DMS153 treated with DMSO at 0.1 percent for 48 hours (cell line): ENCODE measurements around the gene RPS18.
A peak's percentile ranks its signal among the peaks of the same experiment; 100 is the strongest.
"Not testable (repeated sequence)": the region's sequence is repeated elsewhere in the genome, so short reads cannot be mapped to it uniquely, and the experiment has no call there.

Experiments
- DNase-seq: peaks from one replicate; lab custom pipeline; 2025; ENCODE audit not compliant: unreplicated experiment; lab: John Stamatoyannopoulos, UW

The RPS18 gene

DNA sequence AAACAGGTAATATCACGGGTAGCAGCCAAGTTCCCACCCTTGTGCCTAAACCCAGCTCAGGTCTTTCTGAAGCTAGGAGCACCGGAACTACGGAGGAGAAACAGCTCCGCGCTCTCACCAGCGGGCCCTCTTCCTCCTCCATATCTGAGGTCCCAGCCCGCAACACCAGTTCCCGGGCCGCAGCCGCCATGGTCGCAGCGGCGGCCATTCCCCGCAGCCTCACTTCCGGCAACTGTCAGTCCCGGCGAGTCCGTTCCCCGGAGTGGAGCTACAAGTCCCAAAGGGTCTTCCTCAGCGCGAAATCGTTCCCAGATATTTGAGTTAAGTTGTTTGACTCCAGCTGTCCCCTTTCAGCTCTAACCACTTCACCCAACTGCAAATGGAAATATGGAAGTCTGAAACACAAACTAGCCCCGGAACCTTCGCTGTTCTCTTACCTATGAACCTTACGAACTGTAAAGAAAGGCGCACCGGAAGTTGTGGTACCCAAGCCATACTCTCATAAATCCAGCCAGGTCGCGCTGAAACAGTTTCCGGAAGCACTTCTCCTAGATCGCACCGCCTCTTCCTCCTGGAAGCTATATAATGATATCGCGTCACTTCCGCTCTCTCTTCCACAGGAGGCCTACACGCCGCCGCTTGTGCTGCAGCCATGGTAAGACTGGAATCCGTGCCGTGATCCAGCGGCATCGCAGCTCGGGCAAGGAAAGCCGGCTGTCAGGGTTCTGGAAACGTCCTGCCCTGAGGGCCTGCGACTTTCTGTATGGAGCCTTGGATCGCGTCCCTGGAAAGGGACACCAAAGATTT, at the start of gene RPS18, which contains the start of gene VPS52:
TSS of gene RPS18 (plus strand) at position 608 of the 807 bp plus-strand sequence. CDS start at position 653, 45 bp downstream.
TSS of gene VPS52 (minus strand) at position 409 of the 807 bp plus-strand sequence. CDS start at position 208, 201 bp downstream.
- DNase-seq = peak; percentile 93

DNA sequence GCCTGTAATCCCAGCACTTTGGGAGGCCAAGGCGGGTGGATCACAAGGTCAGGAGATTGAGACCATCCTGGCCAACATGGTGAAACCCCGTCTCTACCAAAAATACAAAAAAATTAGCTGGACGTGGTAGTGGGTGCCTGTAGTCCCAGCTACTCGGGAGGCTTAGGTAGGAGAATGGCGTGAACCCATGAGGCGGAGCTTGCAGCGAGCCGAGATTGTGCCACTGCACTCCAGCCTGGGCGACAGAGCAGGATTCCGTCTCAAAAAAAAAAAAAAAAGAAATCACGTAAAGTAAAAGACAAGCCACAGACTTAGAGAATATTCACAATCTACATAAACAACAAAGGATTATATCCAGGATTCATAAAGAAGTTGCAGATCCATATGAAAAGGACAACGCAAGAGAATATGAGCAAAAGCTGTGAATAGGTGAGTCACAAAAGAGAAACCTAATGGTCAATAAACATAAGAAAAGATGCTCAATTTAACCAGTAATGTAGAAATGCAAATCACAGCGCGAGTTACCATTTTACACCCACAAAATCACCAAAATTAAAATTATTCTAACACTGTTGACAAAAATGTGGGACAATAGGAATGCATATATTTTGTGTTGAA, 45.3 kb upstream of the RPS18 start:
- DNase-seq = not testable (repeated sequence)

DNA sequence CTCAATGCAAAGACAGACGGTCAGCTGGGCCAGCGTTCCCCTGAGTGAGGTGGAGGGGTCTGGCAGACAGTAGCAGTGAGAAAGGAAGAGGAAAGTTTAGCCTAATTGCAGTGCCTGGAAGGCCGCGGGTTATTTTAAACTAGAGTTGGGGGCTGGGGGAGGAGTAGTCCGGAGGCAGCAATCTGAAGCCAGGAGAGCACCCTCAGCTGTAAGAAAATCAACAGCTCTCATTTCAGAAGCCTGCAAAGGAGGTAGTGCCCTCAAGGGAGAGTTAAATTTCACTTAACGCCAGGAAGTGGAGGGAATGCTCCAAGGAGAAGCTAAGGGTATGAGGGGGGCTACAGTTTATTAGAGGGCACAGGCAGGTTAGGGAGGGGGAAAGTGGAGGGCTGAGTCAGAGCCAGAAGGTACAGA, 36.6 kb upstream of the RPS18 start:
- no peak for DNase-seq

DNA sequence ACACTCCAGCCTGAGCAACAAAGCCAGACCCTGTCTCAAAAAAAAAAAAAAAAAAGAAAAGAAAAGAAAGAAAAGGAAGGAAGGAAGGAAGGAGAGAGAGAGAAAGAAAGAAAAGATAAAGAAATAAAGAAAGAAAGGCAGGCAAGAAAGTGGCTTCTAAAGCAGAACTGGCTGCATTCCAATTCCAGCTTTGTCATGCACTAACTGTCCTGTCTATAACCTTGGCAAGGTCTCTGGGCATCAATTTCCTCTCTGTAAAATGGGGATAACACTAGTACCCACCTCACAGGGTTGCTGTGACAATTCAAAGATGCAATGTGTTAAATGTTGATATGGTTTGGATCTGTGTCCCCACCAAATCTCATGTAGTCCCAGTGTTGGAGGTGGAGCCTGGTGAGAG, 35.5 kb upstream of the RPS18 start:
- no peak for DNase-seq

DNA sequence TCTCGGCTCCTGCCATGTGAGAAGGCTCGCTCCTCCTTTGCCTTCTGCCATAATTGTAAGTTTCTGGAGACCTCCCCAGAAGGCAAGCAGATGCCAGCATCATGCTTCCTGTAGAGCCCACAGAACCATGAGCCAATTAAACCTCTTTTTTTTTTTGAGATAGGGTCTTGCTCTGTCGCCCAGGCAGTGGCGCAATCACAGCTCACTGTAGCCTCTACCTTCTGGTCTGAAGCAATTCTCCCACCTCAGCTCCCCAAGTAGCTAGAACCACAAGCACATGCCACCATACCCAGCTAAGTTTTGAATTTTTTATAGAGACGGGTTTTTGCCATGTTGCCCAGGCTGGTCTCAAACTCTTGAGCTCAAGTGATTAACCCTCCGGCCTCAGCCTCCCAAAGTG, 35.0 kb upstream of the RPS18 start:
- DNase-seq = no peak

DNA sequence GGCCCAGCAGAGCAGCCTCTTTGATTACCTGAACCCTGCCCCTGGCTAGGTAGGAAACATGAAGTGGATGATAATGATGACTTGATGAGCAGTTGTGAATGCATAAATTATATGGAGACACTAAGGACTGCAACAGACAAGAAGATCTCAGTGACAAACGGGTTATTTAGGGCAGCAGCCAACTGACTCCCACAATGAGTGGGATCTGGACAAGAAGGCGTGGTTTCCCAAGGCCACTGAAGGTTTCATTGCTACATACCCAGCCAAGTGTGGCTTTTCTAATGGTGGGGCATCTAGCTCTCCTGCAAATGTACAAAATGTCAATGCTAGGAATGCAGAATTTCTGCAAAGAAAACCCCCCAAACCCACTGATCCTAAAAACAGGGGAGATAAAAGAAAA, 34.1 kb upstream of the RPS18 start:
- no peak for DNase-seq

DNA sequence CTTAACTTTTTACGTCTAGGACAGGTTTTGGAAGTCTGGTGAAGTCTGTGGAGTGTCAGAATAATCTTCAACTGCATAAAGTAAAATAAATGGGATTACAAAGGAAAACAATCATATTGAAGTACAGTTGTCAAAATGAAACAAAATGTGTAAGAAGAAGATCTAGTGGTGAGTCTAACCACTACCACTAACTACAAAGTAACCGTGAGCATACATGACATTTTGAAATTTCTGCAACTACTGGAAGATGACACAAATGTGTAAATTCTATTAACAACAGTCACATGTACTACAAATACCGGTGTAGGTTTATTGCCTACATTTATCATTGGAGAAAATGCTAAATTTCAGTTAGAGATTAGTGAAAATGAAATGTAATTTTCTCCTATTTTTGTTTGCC, 29.9 kb upstream of the RPS18 start:
- no peak for DNase-seq

DNA sequence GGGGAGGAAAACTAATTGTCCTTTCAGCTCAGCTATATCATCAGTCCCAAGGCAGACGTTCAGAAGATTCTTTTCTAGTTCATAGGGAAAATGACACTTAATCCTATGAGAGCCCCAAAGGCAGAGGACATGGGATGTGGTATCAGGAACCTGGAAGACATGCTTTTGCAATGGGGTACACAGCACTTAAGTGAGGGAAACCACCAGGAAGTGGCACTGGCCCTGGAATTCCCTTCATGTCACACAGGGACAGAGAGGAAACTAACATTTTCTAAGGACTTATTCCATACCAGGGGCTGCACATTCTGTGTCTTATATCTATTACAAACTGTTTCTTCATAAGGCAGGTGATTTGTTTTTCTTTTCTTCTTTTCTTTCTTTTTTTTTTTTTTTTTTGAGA, 28.4 kb upstream of the RPS18 start:
- DNase-seq = no peak

DNA sequence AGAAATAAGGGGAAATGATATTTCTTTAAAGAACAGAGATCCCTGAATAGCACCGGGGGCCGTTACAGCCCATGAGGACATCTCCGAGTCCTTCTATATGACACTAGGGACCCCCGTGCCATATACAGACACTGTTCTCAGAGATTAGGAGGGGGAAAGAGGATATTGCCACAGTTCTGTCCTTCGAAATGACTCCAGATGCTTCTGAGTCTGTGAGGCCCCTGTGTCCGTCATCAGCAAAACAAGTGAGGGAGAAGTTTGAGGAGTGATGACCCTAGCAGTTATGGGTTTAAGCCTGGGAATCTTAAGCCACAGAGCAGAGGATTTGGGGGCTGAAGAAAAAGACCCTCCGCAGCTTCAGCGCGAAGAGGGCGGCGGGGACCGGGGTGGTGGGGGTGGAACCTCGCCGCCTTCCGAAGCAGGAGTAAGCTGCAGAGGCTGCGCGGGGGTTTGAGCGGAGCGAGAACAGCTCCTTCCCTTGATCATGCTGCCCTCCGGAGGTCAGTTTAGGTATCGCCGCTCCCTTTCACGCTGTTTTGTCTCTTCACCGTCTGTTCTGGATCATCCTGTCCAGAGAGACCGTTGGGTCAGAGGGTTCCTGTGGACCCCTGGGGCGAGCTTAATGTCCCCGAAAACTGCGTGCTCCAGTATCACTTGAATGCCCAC, 23.8 kb upstream of the RPS18 start:
- peak; percentile 77 for DNase-seq

DNA sequence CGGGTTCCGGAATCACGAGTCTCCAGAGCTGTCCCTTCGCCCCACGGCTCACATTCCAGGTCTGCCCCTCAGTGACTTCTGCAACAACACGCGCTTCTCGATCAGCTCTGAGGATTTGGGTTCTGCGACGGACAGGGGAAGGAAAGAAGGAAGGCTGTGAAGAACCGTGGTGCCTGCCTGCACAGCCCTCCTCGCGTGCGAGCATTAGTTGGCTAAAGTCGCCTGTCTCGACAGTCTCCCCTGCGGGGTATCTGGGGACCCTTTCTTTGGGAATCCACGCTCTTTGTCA, 23.3 kb upstream of the RPS18 start:
- no peak for DNase-seq

DNA sequence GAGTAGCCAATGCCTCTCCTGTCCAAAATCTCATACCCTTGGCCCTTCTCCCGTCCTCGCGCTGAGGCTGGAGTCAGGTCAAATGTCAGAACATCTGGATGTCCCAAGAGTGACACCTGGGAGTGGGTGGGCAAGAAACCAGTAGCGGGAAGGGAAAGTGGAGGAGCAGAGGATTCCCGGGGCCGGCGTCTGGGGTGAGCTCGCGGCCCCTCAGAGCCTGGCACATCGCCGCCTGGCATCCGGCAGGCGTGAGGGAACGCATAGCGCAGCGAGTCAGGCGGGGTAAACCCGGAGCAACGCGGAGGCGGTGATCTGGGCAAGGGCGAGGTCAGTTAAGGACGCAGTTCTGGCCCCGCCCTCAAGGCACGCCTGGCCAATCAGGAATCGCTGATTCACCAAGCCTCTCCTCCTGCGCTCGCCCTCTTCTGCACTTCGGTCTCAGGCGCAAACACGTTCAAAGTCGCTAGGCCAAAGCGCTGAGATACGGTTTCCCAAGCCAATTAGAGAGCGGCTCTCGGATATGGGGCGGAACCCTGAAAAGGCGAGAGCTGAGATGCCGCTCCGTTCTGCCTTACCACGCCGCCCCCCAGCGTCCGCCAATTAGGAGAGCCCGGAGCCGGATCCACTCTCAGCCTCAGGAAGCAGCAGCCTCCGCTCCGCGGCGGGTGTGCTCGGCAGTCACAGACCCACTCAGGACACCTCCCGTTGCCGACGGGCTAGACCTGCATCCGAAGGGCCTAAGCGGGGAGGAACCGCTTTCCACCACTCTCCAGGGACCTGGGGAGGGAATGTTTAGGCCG, 22.7 kb upstream of the RPS18 start:
- DNase-seq = peak; percentile 98

DNA sequence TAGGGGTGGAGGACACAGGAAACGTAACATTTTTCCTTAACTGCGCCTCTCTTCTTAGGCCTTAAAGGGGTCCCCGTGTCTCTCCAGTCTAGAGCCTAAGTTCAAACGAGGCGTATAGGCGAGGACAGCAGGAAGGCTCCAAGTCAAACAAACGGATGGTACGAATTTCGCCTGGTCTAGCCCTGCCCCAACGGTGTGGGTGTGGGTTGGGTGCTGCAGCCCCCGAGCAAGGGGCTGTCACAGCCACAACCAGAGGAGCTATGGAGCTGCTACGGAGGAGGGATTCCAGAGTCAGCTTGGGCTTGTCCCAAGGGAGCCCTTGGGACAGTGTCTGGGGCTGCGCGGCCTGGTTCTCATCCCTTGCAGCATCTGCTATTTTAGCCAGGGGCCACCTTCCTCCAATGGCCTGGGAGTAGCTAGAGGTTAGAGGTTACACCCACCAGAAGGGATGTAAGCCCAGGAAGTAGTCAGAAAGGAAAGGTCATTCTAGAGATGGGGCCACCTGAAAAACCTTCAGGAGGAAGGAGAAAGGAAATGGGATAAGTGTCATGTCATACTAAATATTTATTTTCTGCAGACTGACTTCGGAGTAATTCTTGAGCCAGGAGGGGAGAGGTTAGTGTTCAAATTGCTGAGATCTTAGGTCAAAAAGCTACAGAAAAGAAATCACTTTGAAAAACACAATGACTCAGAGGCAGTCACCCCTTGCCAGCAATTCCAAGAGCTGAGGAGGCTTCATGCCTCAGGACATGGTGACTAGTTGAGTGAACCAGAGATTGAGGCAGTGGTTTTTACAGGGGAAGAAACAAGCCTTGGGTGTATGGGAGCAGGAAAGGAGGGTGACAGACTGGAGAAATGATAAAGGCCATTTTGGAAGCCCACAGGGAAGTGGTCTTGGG, 21.9 kb upstream of the RPS18 start:
- DNase-seq = peak; percentile 11

DNA sequence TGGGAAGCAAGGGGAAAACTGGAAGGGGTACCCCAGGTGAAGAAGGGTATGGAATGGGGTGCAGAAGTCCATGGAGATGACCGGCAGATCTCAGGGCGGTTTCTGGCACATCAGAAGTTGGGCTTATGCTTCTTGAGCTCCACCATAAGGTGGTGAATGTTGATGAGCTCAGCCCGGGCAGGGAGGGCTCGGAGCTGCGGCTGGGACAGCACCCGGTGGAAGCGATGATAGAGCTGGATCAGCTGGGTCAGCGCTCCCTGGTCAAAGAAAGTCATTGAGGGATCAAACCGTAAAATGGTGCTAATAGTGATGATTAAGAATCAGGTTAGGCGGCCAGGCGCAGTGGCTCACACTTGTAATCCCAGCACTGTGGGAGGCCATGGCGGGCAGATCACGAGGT, 21.1 kb upstream of the RPS18 start:
- no peak for DNase-seq

DNA sequence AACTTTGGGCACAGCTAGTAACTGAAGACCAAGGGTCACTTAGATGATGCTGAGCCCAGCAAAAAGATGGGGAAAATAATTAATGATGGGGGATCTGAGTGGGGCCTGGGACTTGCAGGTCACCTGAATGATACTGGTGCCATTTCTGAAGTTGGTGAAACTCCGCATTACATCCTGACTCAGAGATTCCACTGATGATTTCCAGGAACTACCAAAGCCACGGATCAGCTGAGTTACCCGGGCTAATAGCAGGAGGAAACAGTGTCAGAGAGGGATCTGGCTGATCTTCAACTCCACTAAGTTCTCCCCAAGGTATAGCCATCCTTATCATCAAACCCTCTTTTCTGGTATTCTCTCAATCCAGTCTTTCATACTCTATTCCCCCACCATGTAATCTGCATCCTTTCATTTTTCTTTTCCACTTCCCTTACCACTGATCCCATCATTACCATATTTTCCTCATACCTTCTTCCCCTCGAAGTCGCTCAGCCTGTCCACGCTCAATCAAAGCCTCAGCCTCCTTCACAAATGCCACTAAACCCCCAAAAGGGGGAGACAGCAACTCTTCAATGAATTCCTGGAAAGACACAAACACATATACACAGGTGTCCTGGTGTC, 20.4 kb upstream of the RPS18 start:
- no peak for DNase-seq

DNA sequence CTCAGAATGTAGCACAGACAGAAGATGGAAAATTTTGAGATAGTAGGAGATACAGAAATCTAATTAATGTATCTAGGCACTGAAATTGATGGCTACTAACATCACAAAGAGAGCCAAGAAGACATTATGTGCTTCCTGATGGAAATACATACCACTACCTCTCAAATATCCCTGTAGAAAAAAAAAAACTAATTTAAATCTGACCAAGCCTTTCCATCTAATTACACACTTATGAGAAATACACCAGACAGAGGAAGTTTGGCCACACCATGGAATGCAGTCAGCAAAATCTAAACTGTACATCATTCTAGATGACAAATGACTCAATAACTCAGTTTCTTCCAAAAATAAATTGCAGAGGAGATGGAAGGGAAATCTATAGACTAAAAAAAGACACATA, 19.1 kb upstream of the RPS18 start:
- no peak for DNase-seq

DNA sequence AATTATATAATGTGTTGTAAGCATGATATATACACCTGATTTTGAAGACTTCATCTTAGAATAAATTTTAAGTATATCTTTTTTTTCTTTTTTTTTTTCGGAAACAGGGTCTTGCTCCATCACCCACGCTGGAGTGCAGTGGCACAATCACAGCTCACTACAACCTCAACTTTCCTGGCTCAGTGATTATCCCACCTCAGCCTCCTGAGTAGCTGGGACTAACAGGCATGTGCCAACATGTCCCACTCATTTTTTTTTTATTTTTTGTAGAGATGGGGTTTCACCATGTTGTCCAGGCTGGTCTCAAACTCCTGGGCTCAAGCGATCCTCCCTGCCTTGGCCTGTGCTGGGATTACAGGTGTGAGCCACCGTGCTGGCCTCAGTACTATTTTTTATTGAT, 17.3 kb upstream of the RPS18 start:
- DNase-seq = no peak

DNA sequence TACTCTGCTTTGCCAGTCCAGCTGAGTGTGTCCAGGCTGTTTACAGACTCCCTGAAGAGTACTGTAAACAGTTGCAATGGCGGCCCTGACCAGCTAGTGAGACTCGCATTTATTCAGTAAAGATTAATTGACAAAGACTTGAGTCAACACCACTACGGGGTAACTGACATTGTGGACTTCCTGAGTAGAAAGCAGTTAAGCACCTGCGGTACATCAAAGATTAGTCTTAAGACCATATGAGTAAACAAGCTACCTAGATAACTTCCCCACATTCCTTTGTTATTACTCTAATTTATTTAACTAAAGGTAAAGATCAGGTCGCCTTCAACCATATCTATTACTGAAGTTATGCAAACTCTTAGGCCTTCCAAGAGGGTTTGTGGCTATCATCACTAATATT, 12.8 kb upstream of the RPS18 start:
- DNase-seq = no peak

DNA sequence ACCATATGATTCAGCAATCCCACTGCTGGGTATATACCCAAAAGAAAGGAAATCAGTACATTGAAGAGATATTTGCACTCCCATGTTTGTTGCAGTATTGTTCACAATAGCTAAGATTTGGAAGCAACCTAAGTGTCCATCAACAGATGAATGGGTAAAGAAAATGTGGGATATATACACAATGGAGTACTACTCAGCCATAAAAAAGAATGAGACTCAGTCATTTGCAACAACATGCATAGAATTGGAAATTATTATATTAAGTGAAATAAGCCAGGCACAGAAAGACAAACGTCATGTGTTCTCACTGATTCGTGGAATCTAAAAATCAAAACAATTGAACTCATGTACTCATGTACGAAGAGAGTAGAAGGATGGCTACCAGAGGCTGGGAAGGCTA, 9.4 kb upstream of the RPS18 start:
- DNase-seq = not testable (repeated sequence)

DNA sequence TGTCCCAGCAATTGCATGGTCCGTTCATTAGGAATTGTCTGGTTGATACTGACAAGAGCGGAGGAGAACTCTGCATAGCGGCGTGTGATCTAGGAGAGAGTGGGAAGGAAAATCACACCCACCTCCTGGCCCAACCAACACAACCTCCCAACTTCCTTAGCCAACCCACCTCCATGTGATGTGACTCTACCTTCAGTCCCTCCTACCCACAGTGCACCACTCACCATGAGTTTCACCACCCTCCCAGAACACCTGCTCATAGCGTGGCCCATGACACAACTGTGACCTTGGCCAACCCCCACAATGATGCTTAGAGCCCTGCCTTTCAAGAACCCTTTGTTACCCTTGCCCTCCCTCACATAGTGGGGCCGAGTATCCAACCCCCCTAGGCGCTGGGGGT, 7.9 kb upstream of the RPS18 start:
- DNase-seq = no peak

DNA sequence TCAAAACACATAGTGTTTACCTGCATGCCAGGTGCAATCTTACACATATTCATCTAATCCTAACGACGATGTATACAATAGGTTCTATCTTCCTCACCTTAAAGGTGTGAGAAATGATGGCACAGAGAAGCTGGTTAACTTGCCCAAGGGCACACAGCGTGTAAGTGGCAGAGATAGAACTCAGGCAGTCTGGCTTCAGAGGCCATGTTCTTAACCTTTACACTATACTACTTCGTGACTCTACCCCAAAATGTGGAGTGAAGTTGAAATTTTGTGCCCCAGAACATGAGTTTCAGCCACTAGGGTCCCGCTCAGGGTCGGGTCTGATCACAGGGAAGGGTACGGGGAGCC, 783 bp upstream of the RPS18 start:
- DNase-seq = no peak
